GM13976 (cell line): Measurements from ENCODE around the gene PKHD1.

Source experiments
- DNase-seq: peaks from one replicate; pipeline ENCODE4 v3.0.0; 2012; ENCODE audit warnings: low spot score
- CTCF ChIP-seq: IDR thresholded peaks from 2 replicates; pipeline ENCODE4 v1.5.1; 2012; ENCODE audit warnings: borderline replicate concordance, mild to moderate bottlenecking; ENCODE audit not compliant: insufficient read depth; ENCODE audit errors: extremely low read depth, missing control alignments, control extremely low read depth
- in situ Hi-C: fragments of 300-500 bp; cut with MboI; formaldehyde crosslinking; loops from one replicate; pipeline ENCODE4 v1.12.0; 2022; ENCODE audit warnings: low sequenced_read_pairs, mixed read lengths, inconsistent platforms; ENCODE audit not compliant: unreplicated experiment

Gene PKHD1

GRCh38 chr6:51839726-51840374, 247.6 kb downstream of the PKHD1 start:
- TF ChIP-seq CTCF, result no peak
- in situ Hi-C loops, result no loop called here
- DNase-seq, result no peak

- in situ Hi-C loops, result no loop called here
- no peak for DNase-seq
- no peak for TF ChIP-seq CTCF
Measured at GRCh38 chr6:51830666-51831065, 256.7 kb downstream of the PKHD1 start.

- in situ Hi-C loops, result no loop called here
- DNase-seq, result no peak
- TF ChIP-seq CTCF, result no peak
Measured at GRCh38 chr6:51827580-51827979, 259.8 kb downstream of the PKHD1 start.

- in situ Hi-C loops, result no loop called here
- no peak for TF ChIP-seq CTCF
- DNase-seq, result no peak
Measured at GRCh38 chr6:51824940-51825339, 262.5 kb downstream of the PKHD1 start.

GRCh38 chr6:51820555-51820954, 266.9 kb downstream of the PKHD1 start:
- no peak for TF ChIP-seq CTCF
- in situ Hi-C loops, result no loop called here
- no peak for DNase-seq

- DNase-seq, result no peak
- in situ Hi-C loops, result no loop called here
- TF ChIP-seq CTCF, result no peak
Measured at GRCh38 chr6:51818520-51819022, 268.8 kb downstream of the PKHD1 start.
